Skin of body (tissue), 2 donors: ENCODE results near the gene ENKD1. TPM values are rescaled to one million over a fixed set of nuclear protein-coding genes. Genes with fewer than 3 reads are reported as not detected.

Source experiments
- DNase-seq: peaks from one replicate; lab custom pipeline; 2025; lab: John Stamatoyannopoulos, UW
- total RNA-seq: library from RNA; depleted of rRNA; stranded (reverse); fragments of >200 nt; gene quantifications from one replicate; pipeline ENCODE4 v1.2.3, GENCODE V29; 2014

ENKD1 gene
- total RNA-seq, 1 donor from 2014 or later = 9.1 TPM

DNA sequence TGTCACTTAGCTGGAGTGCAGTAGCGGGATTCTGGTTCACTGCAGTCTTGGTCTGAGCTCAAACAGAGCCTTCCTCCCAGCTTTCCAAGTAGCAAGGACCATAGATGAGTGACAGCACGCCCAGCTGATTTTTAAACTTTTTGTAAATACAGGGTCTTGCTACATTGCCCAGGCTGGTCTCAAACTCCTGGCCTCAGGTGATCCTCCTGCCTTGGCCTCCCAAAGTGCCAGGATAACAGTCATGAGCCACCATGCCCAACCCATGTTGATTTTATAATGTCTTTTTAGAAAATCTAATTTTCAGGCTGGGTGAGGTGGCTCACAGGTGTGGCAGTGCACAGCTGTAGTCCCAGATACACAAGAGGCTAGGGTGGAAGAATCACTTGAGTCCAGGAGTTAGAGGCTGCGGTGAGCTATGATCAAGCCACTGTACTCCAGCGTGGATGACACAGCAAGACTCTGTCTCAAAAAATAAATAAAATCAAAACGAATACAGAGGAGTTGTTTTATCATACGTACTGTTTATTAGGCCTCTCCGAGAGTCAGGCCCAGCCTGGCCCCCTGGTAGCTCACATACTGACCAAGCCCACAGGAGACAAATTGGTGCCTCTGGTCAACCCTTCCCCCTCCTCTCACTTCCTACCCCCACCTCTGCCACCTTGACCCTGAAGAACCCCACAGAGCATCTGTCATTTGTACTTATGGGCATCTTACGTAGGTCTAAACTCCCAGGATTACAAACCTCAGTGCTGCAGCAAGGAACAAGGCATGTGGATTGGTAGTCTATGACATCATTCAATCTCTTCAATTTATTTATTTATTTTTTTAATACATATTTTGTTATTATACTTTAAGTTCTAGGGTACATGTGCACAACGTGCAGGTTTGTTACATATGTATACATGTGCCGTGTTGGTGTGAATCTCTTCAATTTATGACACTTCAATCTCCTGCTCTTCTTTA is 13.7 kb upstream of the ENKD1 start:
- DNase-seq = no peak

DNA sequence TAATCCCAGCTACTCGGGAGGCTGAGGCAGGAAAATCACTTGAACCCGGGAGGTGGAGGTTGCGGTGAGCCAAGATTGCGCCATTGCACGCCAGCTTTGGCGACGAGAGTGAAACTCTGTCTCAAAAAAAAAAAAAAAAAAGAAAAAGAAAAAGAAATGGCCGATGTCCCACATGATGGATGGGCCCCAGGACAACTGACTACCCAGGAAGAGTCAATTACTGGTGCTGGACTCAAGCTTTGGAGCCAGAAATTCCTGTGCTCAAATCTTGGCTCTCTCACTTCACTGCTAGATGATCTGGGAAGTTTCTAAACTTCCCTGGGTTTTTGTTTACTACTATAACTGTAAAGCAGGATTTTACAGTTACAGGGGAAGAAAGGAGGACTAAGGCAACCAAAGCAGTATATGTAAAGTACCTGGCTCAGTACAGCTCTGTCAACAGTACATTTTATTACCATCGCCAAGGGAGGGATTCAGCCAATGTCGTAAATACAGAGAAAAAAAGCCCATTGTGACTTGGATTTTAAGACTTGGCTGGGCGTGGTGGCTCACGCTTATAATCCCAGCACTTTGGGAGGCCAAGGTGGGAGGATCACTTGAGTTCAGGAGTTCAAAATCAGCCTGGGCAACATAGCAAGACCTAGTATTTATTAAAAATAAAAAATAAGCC is 11.9 kb upstream of the ENKD1 start:
- DNase-seq = no peak

DNA sequence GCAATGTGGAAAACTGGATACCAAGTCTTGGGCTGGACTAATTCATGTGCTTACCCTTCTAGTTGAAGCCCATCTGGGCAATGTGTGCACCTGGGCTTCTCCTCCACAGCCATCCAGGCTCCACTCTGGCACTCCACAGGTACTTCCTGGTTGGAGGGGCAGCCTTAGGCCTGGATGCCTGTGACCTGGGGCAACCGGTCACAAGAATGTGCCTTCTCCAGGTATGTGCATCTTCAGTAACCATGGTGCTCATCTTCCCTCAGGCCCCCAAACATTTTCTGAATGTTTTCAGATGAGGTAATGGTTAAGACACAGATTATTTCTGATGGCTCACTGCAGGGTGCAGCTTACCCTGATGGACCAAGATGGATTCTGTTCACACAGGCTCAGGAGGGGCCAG is 11.2 kb upstream of the ENKD1 start:
- DNase-seq = no peak

DNA sequence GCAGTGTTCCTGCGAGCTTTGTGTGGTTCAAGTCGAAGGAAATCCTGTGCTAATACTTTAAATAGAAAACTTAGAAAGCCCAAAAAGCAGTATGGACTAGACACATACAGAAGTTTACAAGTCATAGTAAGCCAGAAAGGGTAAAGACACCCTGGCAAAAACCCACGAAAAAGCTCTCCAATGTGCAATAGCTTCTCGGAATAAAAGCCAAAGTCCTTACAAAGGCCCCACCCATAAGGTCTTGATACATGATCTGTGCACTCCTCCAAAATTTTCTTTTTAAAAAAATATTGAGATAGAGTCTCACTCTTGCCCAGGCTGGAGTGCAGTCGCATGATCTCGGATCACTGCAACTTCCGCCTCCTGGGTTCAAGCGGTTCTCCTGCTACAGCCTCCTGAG is 10.4 kb upstream of the ENKD1 start:
- no peak for DNase-seq

DNA sequence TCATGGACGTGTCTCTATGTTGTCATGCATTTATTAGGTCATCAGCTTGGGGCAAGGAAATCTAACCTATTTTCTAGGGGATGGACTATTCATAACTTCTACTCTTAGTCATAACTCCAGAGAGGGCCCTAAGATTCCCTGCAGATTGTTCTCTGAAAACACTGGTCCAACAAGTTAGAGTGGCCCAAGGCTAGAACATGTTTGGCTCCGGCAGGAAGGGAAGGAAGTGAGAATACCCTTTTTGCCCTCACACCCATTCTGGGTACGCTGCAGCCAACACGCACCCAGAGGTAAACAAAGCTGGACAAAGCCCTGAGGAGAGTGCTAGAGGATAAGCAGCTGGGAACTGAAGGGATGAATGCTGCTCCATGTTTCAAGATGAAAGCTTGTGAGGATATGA is 10.0 kb upstream of the ENKD1 start:
- DNase-seq = no peak

DNA sequence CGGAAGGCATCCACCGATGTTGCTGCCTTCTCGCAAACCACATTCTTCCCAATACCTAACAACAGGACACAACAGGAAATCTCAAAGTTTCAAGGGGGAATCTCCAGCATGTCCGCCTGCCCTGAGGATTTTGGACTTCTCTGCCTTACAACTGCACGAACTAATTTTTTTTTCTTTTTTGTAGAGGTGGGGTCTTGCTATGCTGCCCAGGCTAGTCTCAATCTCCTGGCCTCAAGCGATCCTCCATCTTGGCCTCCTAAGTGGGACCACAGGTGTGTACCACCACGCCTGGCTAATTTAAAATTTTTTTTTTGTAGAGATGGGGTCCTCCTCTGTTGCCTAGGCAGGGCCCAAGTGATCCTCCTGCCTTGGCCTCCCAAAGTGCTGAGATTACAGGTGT is 9.4 kb upstream of the ENKD1 start:
- no peak for DNase-seq

DNA sequence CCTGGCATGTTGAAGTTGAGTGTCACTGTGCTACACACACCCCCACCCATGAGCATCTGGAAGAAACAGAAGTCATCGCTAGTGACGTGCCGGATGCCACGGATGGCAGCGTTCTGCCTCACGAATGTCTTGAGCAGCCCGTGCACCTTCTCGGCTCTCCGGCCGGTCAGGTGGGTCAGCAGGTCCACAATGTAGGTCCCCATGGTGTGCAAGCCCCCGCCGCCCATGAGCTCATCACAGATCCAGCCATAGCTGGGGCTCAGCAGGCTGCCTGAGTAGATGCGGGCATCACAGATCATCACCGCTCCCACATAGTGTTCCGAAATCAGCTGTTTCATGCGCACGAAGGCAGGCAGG is 9.0 kb upstream of the ENKD1 start:
- DNase-seq = no peak

DNA sequence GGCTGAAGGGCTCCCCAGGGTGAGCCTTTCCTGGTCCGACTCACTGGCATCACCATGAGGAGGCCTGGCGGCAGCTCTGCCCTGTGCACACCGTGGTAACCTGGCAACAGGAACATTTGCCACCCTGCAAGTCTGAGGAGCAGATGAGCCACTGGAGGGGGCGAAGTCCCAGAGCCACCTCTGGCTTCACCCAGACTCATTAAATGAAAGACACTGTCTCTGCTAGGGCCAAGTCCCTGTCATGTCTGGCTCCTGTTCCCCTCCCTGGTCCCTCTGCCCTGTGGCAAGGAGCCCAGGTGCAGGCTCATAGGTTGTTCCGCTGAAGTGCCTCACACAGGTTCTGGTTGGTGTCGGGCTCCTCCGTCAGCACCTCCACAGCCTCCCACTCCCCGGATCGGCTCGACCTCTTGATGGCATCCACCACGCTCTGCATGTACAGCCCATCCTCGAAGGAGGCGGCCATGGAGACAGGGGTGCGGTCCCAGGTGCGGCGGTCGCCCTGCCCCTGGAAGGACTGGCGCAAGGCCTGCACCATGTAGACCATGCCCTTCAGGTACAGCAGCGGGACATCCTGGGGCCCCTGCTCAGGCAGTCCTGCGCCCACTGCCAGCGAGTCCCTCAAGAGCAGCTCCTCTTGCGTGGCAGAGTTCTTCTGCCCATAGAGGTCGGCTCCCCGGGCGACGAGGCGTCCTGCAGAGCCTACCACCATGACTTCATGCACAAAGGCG is 8.5 kb upstream of the ENKD1 start:
- no peak for DNase-seq

DNA sequence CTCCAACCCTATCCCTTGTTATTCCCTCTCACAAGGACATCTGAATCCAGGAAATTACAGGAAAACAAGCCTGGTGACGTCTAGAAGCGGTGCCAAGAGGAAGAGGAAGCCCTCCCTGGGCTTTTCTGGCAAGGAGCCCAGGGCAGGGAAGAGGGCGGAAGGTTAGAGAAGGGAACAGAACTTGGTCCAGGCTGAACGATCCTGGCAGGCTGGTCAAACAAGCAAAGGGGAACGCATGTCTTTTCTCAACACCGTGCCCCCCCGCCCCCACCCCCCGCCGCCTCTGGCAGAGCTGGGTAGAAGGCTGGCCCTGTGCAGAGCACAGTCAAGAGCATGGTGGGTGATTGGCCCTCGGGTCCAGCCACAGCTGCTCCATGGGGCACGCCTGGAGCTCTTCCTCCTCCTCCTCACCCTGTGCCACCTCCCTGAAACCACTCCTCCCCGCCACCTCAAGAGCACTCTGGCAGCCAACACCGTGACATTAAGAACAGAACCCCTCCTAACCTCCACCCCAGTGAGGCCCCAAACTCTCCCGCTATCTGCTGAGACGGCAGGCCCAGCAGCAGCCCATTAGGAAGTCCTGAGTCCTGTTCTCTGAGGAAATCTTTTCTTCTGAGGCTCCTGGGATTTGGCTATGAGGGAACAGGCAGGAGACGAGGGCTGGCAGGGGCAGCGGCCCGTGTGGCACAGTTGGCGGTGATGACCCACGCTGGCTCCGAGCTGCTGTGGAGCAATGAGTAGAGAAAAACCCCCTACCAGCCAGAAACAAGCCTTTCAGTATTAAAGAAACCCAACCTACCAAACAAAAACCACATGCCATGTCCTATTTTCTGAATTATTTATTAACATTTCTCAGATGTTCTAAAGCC is 7.4 kb upstream of the ENKD1 start:
- DNase-seq = peak; percentile 51

DNA sequence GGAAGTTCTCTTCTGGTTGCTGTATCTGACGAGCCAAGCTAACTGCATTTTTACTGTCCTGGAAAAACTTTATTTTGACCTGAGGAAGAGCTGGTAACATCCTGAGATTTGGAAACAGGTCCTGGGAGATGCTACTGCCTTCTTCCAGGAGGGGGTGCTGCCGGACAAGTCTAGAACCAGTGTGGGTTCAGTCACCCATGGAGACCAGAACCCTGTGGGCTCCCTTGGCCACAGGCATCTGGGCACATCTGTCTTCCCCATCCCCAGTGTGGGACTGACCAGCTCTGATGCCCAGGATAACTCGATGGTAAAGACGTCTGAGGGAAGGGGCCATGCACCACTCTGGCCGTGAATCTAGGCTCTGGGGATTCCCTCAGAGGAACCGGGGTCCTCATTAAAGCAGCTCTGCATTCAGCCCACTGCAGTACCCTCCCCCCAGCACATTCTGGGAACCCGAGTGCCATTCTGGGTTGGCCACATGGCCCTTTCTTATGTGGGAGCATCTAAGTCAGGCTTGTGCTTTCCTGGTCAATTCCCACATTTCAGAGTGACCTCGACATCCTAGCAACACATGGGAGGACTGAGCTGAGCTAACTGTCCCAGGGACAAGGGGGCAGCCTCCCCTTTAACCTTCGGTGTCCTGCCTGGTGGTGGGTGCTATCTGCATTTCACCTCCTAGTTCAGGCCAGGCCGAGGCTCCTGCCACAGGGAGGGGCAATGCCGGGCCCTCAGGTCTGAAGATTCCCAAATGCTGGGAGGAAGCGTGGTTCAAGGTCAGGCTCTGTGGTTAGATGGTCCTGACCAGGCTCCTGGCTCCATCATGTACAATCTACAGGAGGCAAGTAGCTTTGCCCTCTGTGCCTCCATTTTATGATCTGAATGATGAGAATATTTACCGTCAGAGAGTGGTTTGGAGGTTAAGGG is 6.5 kb upstream of the ENKD1 start:
- DNase-seq = peak; percentile 27

DNA sequence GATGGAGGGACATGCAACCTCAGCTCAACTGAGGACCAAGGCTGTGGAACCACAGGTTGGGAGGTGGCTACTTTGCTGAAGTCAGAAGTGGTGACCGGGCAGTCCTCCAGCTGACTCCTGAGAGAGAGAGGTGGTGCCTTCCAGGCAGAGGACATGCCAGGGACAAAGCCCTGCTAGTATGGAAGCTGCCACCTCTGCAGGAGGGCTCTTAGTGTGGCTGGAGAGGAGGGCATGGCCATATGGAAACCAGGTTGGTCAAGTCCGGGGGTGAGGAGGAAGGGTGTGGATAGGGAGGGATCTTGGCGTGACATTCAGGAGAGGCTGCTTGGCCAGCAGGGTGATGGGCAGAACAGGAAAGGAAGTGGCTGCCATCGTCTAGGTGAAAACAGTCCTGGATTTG is 5.8 kb upstream of the ENKD1 start:
- no peak for DNase-seq

DNA sequence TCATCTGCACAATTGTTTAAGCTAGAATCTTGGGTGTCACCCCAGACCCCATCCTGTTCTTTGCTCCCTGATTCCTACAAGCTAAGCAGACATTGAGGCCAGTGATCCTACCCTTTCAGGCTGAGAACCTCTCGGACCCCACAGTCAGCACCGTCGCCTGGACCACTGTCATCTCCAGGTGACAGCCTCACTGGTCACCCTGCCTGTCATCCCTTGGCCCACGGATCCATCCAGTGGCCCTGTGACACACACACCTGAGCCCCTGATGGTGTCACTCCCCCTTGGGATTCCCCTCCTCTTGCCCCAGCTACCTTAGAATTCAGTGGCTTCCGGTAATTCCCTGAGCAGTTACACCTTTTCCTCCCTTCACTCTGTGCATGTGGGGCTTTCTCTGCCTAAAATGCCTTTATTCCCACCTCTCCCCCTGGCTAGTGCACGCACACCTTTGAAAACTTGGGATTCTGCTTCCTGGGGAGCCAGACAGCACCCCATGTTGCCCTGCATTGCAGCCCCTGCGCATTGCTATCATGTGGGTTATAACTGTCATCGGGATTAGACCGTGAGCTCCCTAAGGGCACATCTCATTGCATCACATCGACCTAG is 3.0 kb upstream of the ENKD1 start:
- DNase-seq = no peak

DNA sequence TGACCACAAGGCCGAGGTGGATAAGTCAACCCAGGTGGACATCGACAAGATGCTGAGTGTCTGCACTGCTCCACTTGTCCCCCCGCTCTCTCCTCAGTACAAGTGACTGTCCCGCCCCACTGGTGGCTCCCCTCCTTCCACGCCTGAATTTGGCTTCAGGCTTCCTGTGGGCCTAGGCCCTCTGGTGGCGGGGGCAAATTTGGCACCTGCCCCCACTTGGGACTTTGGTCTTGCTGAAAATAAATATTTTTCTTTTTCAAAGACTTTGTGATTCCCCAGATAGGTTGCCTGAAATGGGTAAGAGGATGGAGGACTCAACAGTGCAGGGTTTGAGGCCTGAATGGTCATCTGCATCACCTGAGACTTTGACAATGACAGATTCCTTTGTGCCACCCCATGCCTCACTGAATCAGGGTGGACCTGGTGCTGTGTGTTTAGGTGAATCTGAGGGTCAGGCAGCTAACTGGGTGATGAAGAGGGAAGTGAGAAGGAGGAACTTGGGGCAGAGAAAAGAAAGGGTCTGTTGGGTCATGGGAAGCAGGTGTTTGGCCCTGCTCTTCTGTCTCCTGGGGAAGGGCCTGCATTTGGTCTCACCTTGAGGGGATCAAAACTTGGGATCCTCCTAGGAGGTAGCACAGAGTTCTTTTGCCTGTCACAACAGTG is 2.1 kb upstream of the ENKD1 start:
- no peak for DNase-seq

DNA sequence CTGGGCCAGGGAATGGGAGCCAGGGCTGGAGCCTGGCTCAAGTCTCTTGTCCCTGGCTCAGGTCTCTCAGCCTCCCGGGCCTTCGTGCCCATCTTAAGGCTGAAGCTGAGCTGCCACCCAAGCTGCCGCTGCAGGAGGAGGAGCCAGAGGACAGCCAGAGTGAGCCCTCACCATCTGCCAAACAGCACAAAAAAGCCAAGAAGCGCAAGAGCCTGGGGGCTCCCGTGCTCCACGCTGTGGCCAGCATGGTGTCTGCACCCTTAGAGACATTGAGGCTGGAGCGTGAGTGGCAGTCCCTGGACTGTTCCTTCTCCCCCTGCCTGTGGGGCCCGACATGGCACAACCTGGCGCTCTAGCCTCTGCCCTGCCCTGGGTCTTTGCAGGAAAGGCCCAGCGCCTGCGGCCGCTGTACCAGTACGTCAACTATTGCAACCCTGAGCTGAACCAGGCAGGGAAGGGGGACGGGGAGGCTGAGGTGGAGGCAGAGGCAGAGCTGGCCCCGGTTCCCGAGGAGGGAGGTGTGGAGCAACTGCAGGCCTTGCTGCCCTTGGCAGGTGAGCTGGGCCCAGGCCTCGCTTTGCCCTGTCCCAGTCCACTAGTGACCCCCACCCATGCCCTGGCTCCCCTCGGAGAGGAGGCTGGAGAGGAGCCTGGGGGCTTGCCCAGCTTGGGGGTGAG is 1.4 kb upstream of the ENKD1 start:
- DNase-seq = peak; percentile 89

DNA sequence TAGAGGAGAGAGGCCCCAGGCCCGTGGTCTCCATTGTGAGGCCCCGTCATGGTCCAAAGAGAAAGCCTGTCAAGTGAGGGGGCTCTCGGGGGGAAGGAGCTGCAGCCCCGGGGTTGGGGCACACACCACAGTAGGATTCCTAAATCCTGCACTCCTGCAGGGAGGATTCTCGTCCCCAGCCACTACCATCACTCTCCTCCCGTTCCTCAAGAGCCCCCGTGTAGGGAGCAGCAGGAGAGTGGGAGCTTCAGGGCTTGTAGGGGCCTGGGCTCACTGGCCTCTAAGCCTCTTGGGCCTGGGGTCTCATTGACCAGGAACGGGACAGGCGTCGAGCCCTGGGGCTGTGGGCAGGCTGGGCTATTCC is 885 bp upstream of the ENKD1 start:
- DNase-seq = no peak

DNA sequence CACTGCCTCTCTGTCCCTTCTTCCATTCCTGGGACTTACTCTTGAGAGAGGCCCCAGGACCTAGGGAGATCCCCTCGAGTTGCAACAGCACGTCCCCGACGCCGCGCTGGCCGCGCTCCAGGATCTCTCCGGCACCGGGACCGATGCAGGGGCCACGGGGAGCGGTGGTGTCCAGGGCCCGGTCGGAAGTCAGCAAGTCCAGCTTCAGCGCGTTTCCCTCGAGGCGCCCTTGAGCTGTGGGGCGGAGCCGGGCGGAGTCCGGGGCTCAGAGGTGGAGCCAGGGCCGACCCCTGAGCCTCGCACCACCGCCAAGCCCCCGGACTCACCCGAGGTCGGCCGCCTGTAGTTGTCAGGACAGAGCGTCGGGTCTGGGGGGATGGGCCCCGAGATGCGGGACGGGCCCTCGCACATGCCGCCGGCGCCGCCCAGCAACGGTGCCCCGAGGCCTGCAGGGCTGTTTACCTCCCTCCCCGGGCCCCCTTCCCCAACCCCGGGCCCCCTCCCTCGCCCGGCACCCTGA is 458 bp downstream of the ENKD1 start:
- DNase-seq = no peak

DNA sequence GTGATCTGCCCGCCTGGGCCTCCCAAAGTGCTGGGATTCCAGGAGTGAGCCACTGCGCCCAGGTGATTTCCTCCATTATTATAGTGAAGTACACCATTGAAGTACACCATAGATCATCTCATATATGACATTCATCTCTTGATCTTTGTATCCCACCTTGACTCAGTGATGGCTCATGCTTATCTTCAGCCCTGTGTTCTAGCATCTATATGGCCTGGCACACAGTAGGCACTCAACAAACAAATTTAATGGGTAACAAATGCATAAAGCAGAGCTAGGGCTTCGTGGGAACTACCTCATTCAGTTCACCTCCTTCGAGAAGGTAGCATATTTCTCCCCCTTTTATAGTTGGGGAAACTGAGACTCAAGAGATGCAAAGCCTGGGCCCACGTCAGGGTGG is 952 bp downstream of the ENKD1 start:
- no peak for DNase-seq

DNA sequence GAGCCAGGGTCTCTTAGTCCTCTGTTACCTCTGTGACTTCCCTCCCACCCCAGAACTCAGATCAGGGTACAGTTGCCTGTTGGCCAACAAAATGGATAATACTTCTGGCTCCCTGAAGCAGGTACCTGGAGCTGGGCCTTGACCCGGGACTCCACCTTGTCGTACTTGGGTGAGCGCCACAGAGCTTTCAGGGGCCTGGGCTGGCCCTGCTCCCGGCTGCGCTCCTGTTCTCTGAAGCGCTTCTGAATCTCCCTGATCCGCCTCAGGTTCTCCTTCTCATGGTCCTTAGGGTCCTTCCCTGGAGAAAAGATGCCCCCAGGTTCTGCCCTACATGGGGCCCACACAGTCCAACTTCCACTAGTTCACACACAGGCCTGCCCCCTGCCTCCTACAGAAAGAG is 1.7 kb downstream of the ENKD1 start:
- no peak for DNase-seq

DNA sequence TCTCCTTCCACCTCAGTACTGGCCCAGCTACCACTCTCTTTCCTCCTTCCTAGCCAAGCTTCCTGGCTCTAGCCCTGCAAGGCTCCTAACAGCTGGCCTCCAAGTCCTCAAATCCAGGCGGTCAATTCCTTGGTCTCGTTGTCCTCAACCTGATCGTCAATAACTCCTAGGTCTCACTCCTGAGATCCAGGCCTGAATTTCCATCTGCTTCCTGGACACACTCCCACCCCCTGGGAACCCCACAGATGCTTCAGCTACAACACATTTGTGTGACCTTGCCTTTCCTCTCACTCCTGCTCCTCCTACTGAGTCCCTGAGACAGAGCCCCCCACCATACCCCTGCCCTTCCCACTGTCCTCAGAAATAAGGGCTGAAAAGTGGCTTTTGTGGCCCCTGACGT is 2.3 kb downstream of the ENKD1 start:
- DNase-seq = no peak
